GM23248 (cell line): ENCODE measurements around the gene P2RX1. TPM values are rescaled to one million over a fixed set of nuclear protein-coding genes. Genes with fewer than 3 reads are reported as not detected.

Experiments
- DNase-seq: peaks from one replicate; pipeline ENCODE4 v3.0.0-alpha.2; 2015
- H2AFZ ChIP-seq: fragments of 200-600 bp; sonication (generic); 2 replicates; pipeline ENCODE4 v1.6.1; 2016; ENCODE audit warnings: antibody characterized with exemption
- H3F3A ChIP-seq: fragments of 200-600 bp; sonication (generic); 2 replicates; pipeline ENCODE4 v1.6.1; 2016; ENCODE audit warnings: mild to moderate bottlenecking, antibody characterized with exemption, mixed run types; ENCODE audit not compliant: insufficient read depth
- H3K27ac ChIP-seq: fragments of 200-600 bp; sonication (generic); 2 replicates; pipeline ENCODE4 v1.5.1; 2016; ENCODE audit warnings: mild to moderate bottlenecking
- H3K27me3 ChIP-seq: fragments of 200-600 bp; sonication (generic); replicated peaks from 2 replicates; pipeline ENCODE4 v1.6.1; 2016; ENCODE audit warnings: mild to moderate bottlenecking; ENCODE audit not compliant: insufficient read depth
- H3K36me3 ChIP-seq: fragments of 200-600 bp; sonication (generic); 2 replicates; pipeline ENCODE4 v1.6.1; 2016; ENCODE audit warnings: low read depth, mild to moderate bottlenecking
- H3K4me1 ChIP-seq: fragments of 200-600 bp; sonication (generic); 2 replicates; pipeline ENCODE4 v1.6.1; 2016; ENCODE audit warnings: mild to moderate bottlenecking; ENCODE audit not compliant: insufficient read depth
- H3K4me2 ChIP-seq: fragments of 200-600 bp; sonication (generic); one replicate; pipeline ENCODE4 v1.6.1; 2016; ENCODE audit warnings: mild to moderate bottlenecking; ENCODE audit not compliant: unreplicated experiment
- H3K4me3 ChIP-seq: fragments of 200-600 bp; sonication (generic); 2 replicates; pipeline ENCODE4 v1.5.1; 2016; ENCODE audit warnings: mild to moderate bottlenecking
- H3K79me2 ChIP-seq: fragments of 200-600 bp; sonication (generic); 2 replicates; pipeline ENCODE4 v1.6.1; 2016; ENCODE audit warnings: mild to moderate bottlenecking; ENCODE audit not compliant: insufficient read depth
- H3K9ac ChIP-seq: fragments of 200-600 bp; sonication (generic); 2 replicates; pipeline ENCODE4 v1.6.1; 2016; ENCODE audit warnings: mild to moderate bottlenecking
- H3K9me2 ChIP-seq: fragments of 200-600 bp; sonication (generic); 2 replicates; pipeline ENCODE4 v1.6.1; 2016; ENCODE audit warnings: mixed run types, mild to moderate bottlenecking, moderate library complexity; ENCODE audit not compliant: insufficient read depth
- H3K9me3 ChIP-seq: fragments of 200-600 bp; sonication (generic); one replicate; pipeline ENCODE4 v1.6.1; 2017; ENCODE audit warnings: low read depth
- H4K20me1 ChIP-seq: fragments of 200-600 bp; sonication (generic); 2 replicates; pipeline ENCODE4 v1.6.0; 2016; ENCODE audit not compliant: insufficient read depth
- EZH2 ChIP-seq: fragments of 200-600 bp; sonication (generic); IDR thresholded peaks from 2 replicates; pipeline ENCODE4 v1.6.1; 2018; ENCODE audit warnings: antibody characterized with exemption, mild to moderate bottlenecking; ENCODE audit not compliant: insufficient read depth, poor library complexity, severe bottlenecking
- EZH2phosphoT487 ChIP-seq: fragments of 200-600 bp; sonication (generic); IDR thresholded peaks from 2 replicates; pipeline ENCODE4 v1.6.1; 2018; ENCODE audit warnings: antibody characterized with exemption, moderate library complexity, mild to moderate bottlenecking, low read depth; ENCODE audit not compliant: insufficient read depth
- WGBS, 2 experiments: methylation state at CpG; one replicate each; pipeline ENCODE4 v1.1.6; 2015 to 2017; ENCODE audit warnings: low lambda C conversion rate in 2 of 2, low coverage in 1 of 2; ENCODE audit errors: missing lambda C conversion rate in 2 of 2; 5-methylcytosine and 5-hydroxymethylcytosine counted together
- in situ Hi-C: fragments of 300-500 bp; cut with MboI; formaldehyde crosslinking; loops from 2 replicates; pipeline ENCODE4 v1.15.0; 2020
- polyA plus RNA-seq: library from polyadenylated mRNA; unstranded; fragments of >200 nt; fragmentation: Nextera tagmentation; extraction: Ambion mirVana; gene quantifications from 2 replicates; pipeline ENCODE4 v1.2.1, GENCODE V29; 2016
- total RNA-seq: library from RNA; depleted of rRNA; stranded (reverse); fragments of >200 nt; shearing (Covaris generic); gene quantifications from 2 replicates; pipeline ENCODE4 v1.2.3, GENCODE V29; 2014

P2RX1 gene
- total and polyA plus RNA-seq, 2 experiments from 2014 or later, result not detected

GRCh38 chr17:3935825-3936355 lies 19.6 kb upstream of the P2RX1 start:
- H3K27ac ChIP-seq, result no peak overlapping the region
- in situ Hi-C loops, result no loop called here
- 89 to 90% methylated on average over 9 of the region's 9 CpGs for WGBS, 2 experiments

DNA sequence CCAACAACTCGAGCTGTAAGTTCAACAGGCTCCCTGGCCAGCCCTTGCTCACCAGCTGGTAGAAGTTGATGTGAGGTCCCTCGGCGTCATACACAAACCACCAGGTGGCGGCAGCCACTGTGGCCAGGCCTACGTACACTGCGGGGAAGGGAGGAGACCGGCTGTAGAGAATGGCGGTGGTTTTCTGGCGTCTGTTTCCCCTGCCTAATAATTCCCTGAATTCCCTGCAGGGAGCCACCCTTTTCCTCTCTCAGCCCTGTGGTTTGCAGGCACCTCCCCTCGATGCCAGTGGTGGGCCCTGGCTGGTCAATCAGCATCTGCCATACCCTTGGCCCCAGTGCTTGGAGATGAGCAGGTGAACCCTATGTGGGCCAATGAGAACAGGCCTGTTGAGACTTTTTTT lies 18.9 kb upstream of the P2RX1 start:
- Histone ChIP-seq H3K4me1 (no peaks in the 10 kb centered on the region), H3F3A (no peaks in the 10 kb centered on the region), H3K9me3 (no peaks in the 10 kb centered on the region), H4K20me1 (no peaks in the 10 kb centered on the region), H3K27me3 (no peaks in the 10 kb centered on the region), H2AFZ (no peak overlapping the region), H3K4me3 (no peak overlapping the region), H3K27ac (no peak overlapping the region), H3K36me3 (no peaks in the 10 kb centered on the region), H3K9ac (no peak overlapping the region), H3K4me2 (no peak overlapping the region), H3K9me2 (no peaks in the 10 kb centered on the region), H3K79me2 (no peaks in the 10 kb centered on the region)
- peak; percentile 32 for DNase-seq
- TF ChIP-seq EZH2 (no peak), EZH2phosphoT487 (no peak)
- in situ Hi-C loops, result no loop called here
- 71 to 72% methylated on average over 10 of the region's 10 CpGs for WGBS, 2 experiments

More at GRCh38 chr17:3935825-3936355, 19.6 kb upstream of the P2RX1 start:
- Histone ChIP-seq H3K9me2 (no peaks in the 10 kb centered on the region), H3K9ac (no peak overlapping the region), H3K9me3 (no peaks in the 10 kb centered on the region), H2AFZ (no peak overlapping the region), H3K36me3 (no peaks in the 10 kb centered on the region), H3K4me1 (no peaks in the 10 kb centered on the region), H4K20me1 (no peaks in the 10 kb centered on the region), H3K27me3 (no peaks in the 10 kb centered on the region), H3K79me2 (no peaks in the 10 kb centered on the region), H3F3A (no peaks in the 10 kb centered on the region), H3K4me2 (no peak overlapping the region), H3K4me3 (no peak overlapping the region)
- DNase-seq, result peak; percentile 68
- no peak for TF ChIP-seq EZH2
- no peak for TF ChIP-seq EZH2phosphoT487

DNA sequence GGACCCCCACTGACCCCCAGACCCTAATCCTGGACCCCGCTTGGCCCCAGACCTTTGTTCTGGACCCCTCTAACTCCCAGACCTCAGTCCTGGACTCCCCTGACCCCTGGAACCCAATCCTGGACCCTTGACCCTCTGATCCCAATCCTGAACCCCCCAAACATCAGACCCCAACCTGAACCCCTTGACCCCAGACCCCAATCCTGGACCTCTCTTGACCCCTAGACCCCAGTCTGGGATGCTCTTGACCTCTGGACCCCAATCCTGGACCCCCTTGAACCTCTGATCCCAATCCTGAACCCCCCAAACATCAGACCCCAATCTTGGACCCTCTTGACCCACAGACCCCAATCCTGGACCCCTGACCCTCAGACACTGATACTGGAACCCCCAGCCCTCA lies 13.5 kb upstream of the P2RX1 start:
- H2AFZ ChIP-seq, result no peak overlapping the region
- H3K36me3 ChIP-seq, result no peaks in the 10 kb centered on the region
- H3K27ac ChIP-seq, result no peak overlapping the region
- WGBS, 2 experiments, result 24% methylated on average over 1 of the region's 1 CpG; no CpG with 5 or more reads in 1 of the 2 experiments
- in situ Hi-C loops, result no loop called here
- no peak overlapping the region for H3K4me2 ChIP-seq
- H3F3A ChIP-seq, result no peaks in the 10 kb centered on the region
- no peak overlapping the region for H3K4me3 ChIP-seq
- no peaks in the 10 kb centered on the region for H3K9me2 ChIP-seq
- no peaks in the 10 kb centered on the region for H3K9me3 ChIP-seq
- H3K27me3 ChIP-seq, result no peaks in the 10 kb centered on the region
- H3K79me2 ChIP-seq, result no peaks in the 10 kb centered on the region
- DNase-seq, result no peak
- no peaks in the 10 kb centered on the region for H4K20me1 ChIP-seq
- H3K4me1 ChIP-seq, result no peaks in the 10 kb centered on the region
- H3K9ac ChIP-seq, result no peak overlapping the region
- no peak for TF ChIP-seq EZH2
- no peak for TF ChIP-seq EZH2phosphoT487

- Histone ChIP-seq H3K9me3 (no peaks in the 10 kb centered on the region), H3K27ac (no peak overlapping the region), H4K20me1 (no peaks in the 10 kb centered on the region), H3K4me1 (no peaks in the 10 kb centered on the region), H3K4me2 (no peak overlapping the region), H3F3A (no peaks in the 10 kb centered on the region), H3K9me2 (no peaks in the 10 kb centered on the region), H3K27me3 (no peaks in the 10 kb centered on the region), H3K79me2 (no peaks in the 10 kb centered on the region), H3K4me3 (no peak overlapping the region), H3K9ac (no peak overlapping the region), H3K36me3 (no peaks in the 10 kb centered on the region), H2AFZ (no peak overlapping the region)
- in situ Hi-C loops, result no loop called here
- DNase-seq, result no peak
- WGBS, 2 experiments, result 82 to 83% methylated on average over 11 to 12 of the region's 12 CpGs
- no peak for TF ChIP-seq EZH2
Measured at GRCh38 chr17:3929181-3929580, 12.9 kb upstream of the P2RX1 start.

DNA sequence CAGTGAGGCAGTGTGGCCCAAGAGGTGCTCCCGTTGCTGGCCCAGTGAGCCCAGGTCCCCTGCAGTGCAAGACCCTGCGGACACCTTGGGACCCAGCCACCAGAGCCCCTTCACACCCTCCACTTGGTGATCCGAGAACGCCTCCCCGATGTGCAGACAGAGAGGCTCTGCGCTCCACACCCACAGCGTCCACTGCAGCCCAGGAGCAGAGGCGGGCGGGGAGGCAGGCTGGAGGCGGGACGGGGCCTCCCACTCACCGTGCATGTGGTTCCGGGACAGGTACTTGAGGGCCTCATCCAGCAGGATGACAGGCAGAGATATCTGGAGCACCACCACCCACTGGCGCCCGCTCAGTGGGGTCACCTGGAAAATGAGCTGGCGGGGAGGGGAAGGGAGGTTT lies 12.1 kb upstream of the P2RX1 start:
- no peak overlapping the region for H3K27ac ChIP-seq
- in situ Hi-C loops, result no loop called here
- no peaks in the 10 kb centered on the region for H3K9me2 ChIP-seq
- no peak overlapping the region for H3K4me3 ChIP-seq
- DNase-seq, result no peak
- no peak overlapping the region for H3K9ac ChIP-seq
- no peaks in the 10 kb centered on the region for H3K4me1 ChIP-seq
- H3K4me2 ChIP-seq, result no peak overlapping the region
- H3K27me3 ChIP-seq, result no peaks in the 10 kb centered on the region
- 88 to 91% methylated on average over 9 to 16 of the region's 16 CpGs for WGBS, 2 experiments
- no peaks in the 10 kb centered on the region for H3K36me3 ChIP-seq
- H3K79me2 ChIP-seq, result no peaks in the 10 kb centered on the region
- no peaks in the 10 kb centered on the region for H4K20me1 ChIP-seq
- H2AFZ ChIP-seq, result no peak overlapping the region
- no peak for TF ChIP-seq EZH2phosphoT487
- no peak for TF ChIP-seq EZH2
- H3K9me3 ChIP-seq, result no peaks in the 10 kb centered on the region
- no peaks in the 10 kb centered on the region for H3F3A ChIP-seq
